ENCODE measurements around the gene CACNA2D3.

DNA sequence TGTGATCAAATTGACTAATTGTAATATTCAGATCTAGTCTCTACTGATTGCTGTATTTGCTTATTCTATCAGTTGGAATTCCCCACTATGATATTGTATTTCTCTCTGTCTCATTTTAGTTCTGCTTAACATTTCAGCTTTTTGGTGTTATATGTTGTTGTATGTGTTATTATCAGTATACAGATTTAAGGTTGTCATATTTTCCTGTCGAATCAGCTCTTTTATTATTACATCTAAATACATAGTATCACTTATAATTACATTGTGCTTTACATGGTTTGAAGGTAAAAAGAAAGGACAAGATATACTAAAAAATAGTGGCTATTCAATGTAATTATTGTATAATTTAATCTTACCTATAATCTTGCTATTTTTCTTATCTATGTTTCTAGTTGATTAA is 598.3 kb downstream of the CACNA2D3 start:
- TF ChIP-seq, protein P1, sequence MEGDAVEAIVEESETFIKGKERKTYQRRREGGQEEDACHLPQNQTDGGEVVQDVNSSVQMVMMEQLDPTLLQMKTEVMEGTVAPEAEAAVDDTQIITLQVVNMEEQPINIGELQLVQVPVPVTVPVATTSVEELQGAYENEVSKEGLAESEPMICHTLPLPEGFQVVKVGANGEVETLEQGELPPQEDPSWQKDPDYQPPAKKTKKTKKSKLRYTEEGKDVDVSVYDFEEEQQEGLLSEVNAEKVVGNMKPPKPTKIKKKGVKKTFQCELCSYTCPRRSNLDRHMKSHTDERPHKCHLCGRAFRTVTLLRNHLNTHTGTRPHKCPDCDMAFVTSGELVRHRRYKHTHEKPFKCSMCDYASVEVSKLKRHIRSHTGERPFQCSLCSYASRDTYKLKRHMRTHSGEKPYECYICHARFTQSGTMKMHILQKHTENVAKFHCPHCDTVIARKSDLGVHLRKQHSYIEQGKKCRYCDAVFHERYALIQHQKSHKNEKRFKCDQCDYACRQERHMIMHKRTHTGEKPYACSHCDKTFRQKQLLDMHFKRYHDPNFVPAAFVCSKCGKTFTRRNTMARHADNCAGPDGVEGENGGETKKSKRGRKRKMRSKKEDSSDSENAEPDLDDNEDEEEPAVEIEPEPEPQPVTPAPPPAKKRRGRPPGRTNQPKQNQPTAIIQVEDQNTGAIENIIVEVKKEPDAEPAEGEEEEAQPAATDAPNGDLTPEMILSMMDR (conservative IDR thresholded peaks at IDR 0.05 in 1 of 2, IDR thresholded peaks at IDR 0.05 in 1 of 2; ENCODE audit: extremely low read depth in 1 of 2, insufficient read depth in 1 of 2, low read depth in 1 of 2, low read length in 2 of 2): no peak
- TF ChIP-seq EZH2 (IDR thresholded peaks at IDR 0.05; ENCODE audit: borderline replicate concordance, low read length): no peak
